GM12878 (cell line): ENCODE measurements around the gene UBR3. TPM values are rescaled to one million over a fixed set of nuclear protein-coding genes. Genes with fewer than 3 reads are reported as not detected.

Experiments used
- ATAC-seq: fragments of 200-7000 bp; cut with Tn5 transposase; 3 replicates; pipeline ENCODE4 v1.9.1; 2020; ENCODE audit warnings: mild to moderate bottlenecking, moderate library complexity
- BruUV-seq: library from RNA; stranded (reverse); fragments of 400-500 nt; replicated peaks from 2 replicates; lab custom pipeline; 2021; lab: Mats Ljungman, UMichigan
- CTCF ChIA-PET: fragments of 300-600 bp; sonication (Branson Sonifier 250); formaldehyde crosslinking; extraction: SDS; loops from one replicate; lab custom pipeline; 2021; ENCODE audit warnings: inconsistent platforms; lab: Yijun Ruan, JAX
- POLR2A ChIA-PET: fragments of 350-600 bp; formaldehyde crosslinking; extraction: SDS; loops from one replicate; lab custom pipeline; 2021; ENCODE audit warnings: inconsistent platforms; lab: Charles Lee
- RAD21 ChIA-PET: fragments of 300-600 bp; sonication (Branson Sonifier 250); formaldehyde crosslinking; loops from one replicate; lab custom pipeline; 2023; ENCODE audit warnings: antibody characterized with exemption; ENCODE audit not compliant: unreplicated experiment; lab: Charles Lee
- SMC1A ChIA-PET: fragments of 300-600 bp; sonication (Branson Sonifier 250); formaldehyde crosslinking; loops from one replicate; lab custom pipeline; 2023; ENCODE audit not compliant: unreplicated experiment, uncharacterized antibody; lab: Charles Lee
- DNase-seq: peaks from one replicate; pipeline ENCODE4 v3.0.0-alpha.2; 2011; ENCODE audit warnings: low read depth, low spot score
- FAIRE-seq: peaks from 3 replicates; lab custom pipeline; 2011; peaks lifted over from hg19 to GRCh38; lab: Jason Lieb, UNC
- H2AFZ ChIP-seq: 2 replicates; pipeline ENCODE4 v1.6.0; 2011; ENCODE audit warnings: low read depth, low read length, control low read depth; ENCODE audit not compliant: control insufficient read depth
- H3K27ac ChIP-seq: 2 replicates; pipeline ENCODE4 v1.5.1; 2011; ENCODE audit warnings: control low read depth; ENCODE audit not compliant: control insufficient read depth, insufficient read depth
- H3K27me3 ChIP-seq, 2 experiments: replicated peaks in 1 of 2; 2 replicates each; pipeline versions ENCODE4 v1.6.0 to v1.6.1; 2011; ENCODE audit warnings: low read length in 1 of 2; ENCODE audit not compliant: control insufficient read depth in 2 of 2, insufficient read depth in 2 of 2
- H3K36me3 ChIP-seq, 2 experiments: 2 replicates each; pipeline ENCODE4 v1.5.1; 2011; ENCODE audit warnings: low read length in 1 of 2; ENCODE audit not compliant: control insufficient read depth in 2 of 2, insufficient read depth in 2 of 2
- H3K4me1 ChIP-seq: 2 replicates; pipeline ENCODE4 v1.6.1; 2011; ENCODE audit warnings: mild to moderate bottlenecking, low read length, moderate library complexity, mixed read lengths; ENCODE audit not compliant: control insufficient read depth, insufficient read depth
- H3K4me2 ChIP-seq: 2 replicates; pipeline ENCODE4 v1.6.0; 2011; ENCODE audit warnings: control low read depth; ENCODE audit not compliant: control insufficient read depth, insufficient read depth
- H3K4me3 ChIP-seq: fragments of 200-600 bp; sonication (generic); 2 replicates; pipeline ENCODE4 v1.5.1; 2016
- H3K79me2 ChIP-seq: 2 replicates; pipeline ENCODE4 v1.6.0; 2011; ENCODE audit warnings: low read length; ENCODE audit not compliant: control insufficient read depth, insufficient read depth
- H3K9ac ChIP-seq: 2 replicates; pipeline ENCODE4 v1.8.0; 2011; ENCODE audit warnings: low read length, control low read depth, mixed read lengths; ENCODE audit not compliant: control insufficient read depth, insufficient read depth
- H3K9me3 ChIP-seq: replicated peaks from 3 replicates; pipeline ENCODE4 v1.5.1; 2011; ENCODE audit warnings: mild to moderate bottlenecking, low read length; ENCODE audit not compliant: control insufficient read depth, insufficient read depth
- H4K20me1 ChIP-seq: 2 replicates; pipeline ENCODE4 v1.6.0; 2011; ENCODE audit not compliant: control insufficient read depth, insufficient read depth
- GABPA ChIP-seq: IDR thresholded peaks from 2 replicates; pipeline ENCODE4 v1.6.1; 2014; ENCODE audit warnings: antibody characterized with exemption, low read depth, mild to moderate bottlenecking, inconsistent platforms
- POLR2AphosphoS2 ChIP-seq: IDR thresholded peaks from 2 replicates; pipeline ENCODE4 v1.6.1; 2011; ENCODE audit warnings: low read depth, mild to moderate bottlenecking, low read length, improper control_type of control experiment, moderate library complexity
- WGBS: methylation state at CpG from one replicate; pipeline ENCODE4 v1.1.6; 2016; ENCODE audit warnings: low lambda C conversion rate; ENCODE audit not compliant: insufficient replicate concordance, insufficient coverage; ENCODE audit errors: missing lambda C conversion rate; 5-methylcytosine and 5-hydroxymethylcytosine counted together
- in situ Hi-C: fragments of 300-500 bp; cut with MboI; formaldehyde crosslinking; loops from 9 replicates; pipeline ENCODE4 v1.14.3; 2018; ENCODE audit warnings: mixed read lengths
- intact Hi-C: fragments of 100-400 bp; cut with micrococcal nuclease; formaldehyde crosslinking; loops from one replicate; pipeline ENCODE4 v1.14.2; 2022; ENCODE audit not compliant: unreplicated experiment
- polyA plus RNA-seq, 11 experiments: library from polyadenylated mRNA; depleted of rRNA in 4 of 11; unstranded in 6 of 11; stranded (reverse) in 5 of 11; fragments of >200 nt; fragmentation: Nextera tagmentation in 4 of 11; fragmentation: Illumina TruSeq in 1 of 11; extraction: Ambion mirVana in 4 of 11; extraction: Trizol in 1 of 11; gene quantifications; 1 replicate in 1 of 11; 2 replicates in 10 of 11; pipeline versions ENCODE4 v1.2.1 to v1.2.3, GENCODE V29; 2011 to 2016; ENCODE audit warnings: inconsistent platforms in 2 of 11, missing spikeins in 2 of 11, low read depth in 1 of 11
- total RNA-seq, 4 experiments: library from RNA; depleted of rRNA in 3 of 4; stranded (reverse); fragments of >200 nt in 3 of 4; fragmentation: Illumina TruSeq in 1 of 4; extraction: Trizol in 1 of 4; gene quantifications; 2 replicates each; pipeline versions ENCODE4 v1.2.1 to v1.2.3, GENCODE V29; 2013 to 2021

The UBR3 gene
- total and polyA plus RNA-seq, 10 of the 15 experiments (the other 5 are each of a cell fraction or from before 2014, with no cell fraction given) = 3.8 to 22.9 (median 11.2) TPM

DNA sequence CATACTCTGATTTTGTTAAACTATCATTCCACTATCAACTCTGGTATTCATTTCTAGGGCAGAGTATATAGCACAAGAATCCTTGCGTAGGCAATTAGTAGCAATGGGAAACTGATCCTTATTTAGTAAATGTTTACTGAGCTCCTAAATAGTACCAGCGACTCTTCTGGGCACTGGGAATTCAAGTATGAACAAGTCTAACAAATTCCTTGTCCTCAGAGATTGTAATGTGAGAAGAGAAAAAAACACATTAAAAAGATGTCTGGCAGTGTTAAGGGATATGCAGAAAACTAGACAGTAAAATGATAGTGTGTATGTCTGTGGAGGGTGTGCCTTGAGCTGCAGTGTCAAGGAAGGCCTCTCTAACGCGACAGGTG is 3.3 kb upstream of the UBR3 start:
- POLR2A ChIA-PET = interaction anchor here (1.4 kb wide), 1 partner anchor 9 kb away, joined by 3 read pairs; no protein-coding TSS in a partner anchor
- H3K27me3 ChIP-seq = no peaks in the 10 kb centered on the region
- SMC1A ChIA-PET = interaction anchor here (0.6 to 1.6 kb wide), 8 partner anchors 9 to 346 kb away, joined by 3 to 8 read pairs (median 4); no protein-coding TSS in a partner anchor
- TF ChIP-seq GABPA = no peak
- no peak for TF ChIP-seq POLR2AphosphoS2
- TF ChIP-seq, all 136 proteins: peak for 0
- intact Hi-C loops (loop anchor here (1.0 to 10.0 kb wide), 2 partner anchors 104 to 401 kb away; no protein-coding TSS in a partner anchor), in situ Hi-C loops (no loop called here)
- H3K4me3 ChIP-seq = peak overlapping the region; percentile 81
- peaks cover 8% of the 10 kb centered on the region; the same call in 1 of the 2 replicates for H3K4me1 ChIP-seq
- FAIRE-seq (no peak), DNase-seq (no peak), ATAC-seq (peak; percentile 7)
- H3K9ac ChIP-seq = peak overlapping the region; percentile 78
- peaks cover 0 to 6% of the 10 kb centered on the region in 2 experiments; a peak in 2 of 4 replicates for H3K36me3 ChIP-seq
- H2AFZ ChIP-seq = peak overlapping the region; percentile 93
- H4K20me1 ChIP-seq = peaks cover 2% of the 10 kb centered on the region; the same call in 1 of the 2 replicates
- peak overlapping the region; percentile 62 for H3K27ac ChIP-seq
- ChIA-PET CTCF (interaction anchor here (0.7 to 2.7 kb wide), 26 partner anchors 9 to 363 kb away, joined by 3 to 21 read pairs (median 4); partner anchors contain the start of genes FASTKD1, KLHL41, PPIG and SSB), RAD21 (interaction anchor here (1.2 to 1.8 kb wide), 7 partner anchors 11 to 108 kb away, joined by 3 to 11 read pairs (median 4); partner anchors contain the start of gene SSB)
- TSS peak; percentile 75 for BruUV-seq
- 22% methylated on average over 4 of the region's 4 CpGs for WGBS
- peak overlapping the region; percentile 80 for H3K4me2 ChIP-seq
- peaks cover 43% of the 10 kb centered on the region for H3K79me2 ChIP-seq
- no peaks in the 10 kb centered on the region for H3K9me3 ChIP-seq
